Heart left ventricle (tissue), 13 donors: ENCODE data around the gene COX19.

Experiments used
- POLR2A ChIP-seq, 2 donors: fragments of 450-650 bp; IDR thresholded peaks; one replicate each; pipeline ENCODE4 v1.6.1; 2017; ENCODE audit warnings: antibody characterized with exemption in 2 of 2, mild to moderate bottlenecking in 2 of 2, moderate library complexity in 2 of 2
- TF ChIP-seq, protein P1 (sequence below), 12 donors: fragments of 200-600 bp; sonication (generic) in 4 of 12; IDR thresholded peaks; one replicate each; pipeline versions ENCODE4 v1.5.0 to v1.8.0; 2018 to 2022; ENCODE audit warnings: antibody characterized with exemption in 12 of 12, mild to moderate bottlenecking in 5 of 12
- donor health status: ischemic (EF 13 %, LVEDD 7.1; RV severe dilation, severe dysfunction).
- donor health status: DM: no; HTN: yes; CAD: no.
- donor health status: DM: no; HTN: no; CAD: no.
- donor health status: ischemic (EF 25% LVEDD 6.9; RV normal size, moderate dysfunction).
- donor health status: ischemic (EF 25% LVEDD 5.7; RV mildly dilated, moderate dysfunction).
- donor health status: ischemic (EF 35%, LVEDD 5.7; RV mildly dilated, moderate dysfunction).
- donor health status: nonischemic (EF 11% LVEDD 7.7; RV severe dilation, severe dysfunction).
- donor health status: DM: yes; HTN: yes; CAD: no.
- donor health status: PGD.
- donor health status: ischemic (EF 29% LVEDD 5.4; RV normal size, mild dysfunction).
- donor health status: nonischemic (EF 23%, LVEDD 6.1; RV moderate dilation, normal function).

DNA sequence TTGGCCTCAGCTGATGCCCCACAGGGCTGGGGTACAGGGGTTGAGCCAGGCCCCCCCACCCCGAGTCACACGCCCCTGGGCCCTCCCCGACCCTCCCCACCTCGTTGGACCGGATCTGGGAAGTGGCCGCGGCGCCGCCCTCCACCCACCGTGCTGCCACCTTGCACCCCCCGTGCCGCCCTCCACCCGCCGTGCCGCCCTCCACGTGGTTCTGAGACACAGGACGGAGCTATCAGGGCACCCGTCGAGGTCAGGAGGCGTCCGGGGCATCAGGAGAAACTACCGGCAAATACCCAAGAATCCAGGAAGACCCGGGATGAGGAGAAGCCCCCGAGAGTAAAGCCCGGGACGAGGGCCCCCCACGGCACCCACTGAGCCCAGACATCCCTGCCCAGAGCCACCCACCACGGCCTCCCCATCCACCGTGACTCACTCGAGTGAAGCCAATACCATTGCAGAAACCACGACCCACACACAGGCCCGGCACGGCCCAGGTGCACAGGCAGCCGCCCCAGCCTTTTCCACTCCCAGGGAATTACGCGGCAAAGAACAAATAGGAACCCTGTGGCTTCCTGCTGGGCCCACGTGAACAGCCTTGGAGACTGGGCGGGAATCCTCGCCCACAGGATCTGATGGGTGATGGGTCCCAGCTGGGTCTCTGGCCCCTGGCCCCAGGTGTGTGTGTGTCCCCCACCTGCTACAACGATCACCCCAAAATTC is 54.8 kb downstream of the COX19 start:
- TF ChIP-seq, protein P1, sequence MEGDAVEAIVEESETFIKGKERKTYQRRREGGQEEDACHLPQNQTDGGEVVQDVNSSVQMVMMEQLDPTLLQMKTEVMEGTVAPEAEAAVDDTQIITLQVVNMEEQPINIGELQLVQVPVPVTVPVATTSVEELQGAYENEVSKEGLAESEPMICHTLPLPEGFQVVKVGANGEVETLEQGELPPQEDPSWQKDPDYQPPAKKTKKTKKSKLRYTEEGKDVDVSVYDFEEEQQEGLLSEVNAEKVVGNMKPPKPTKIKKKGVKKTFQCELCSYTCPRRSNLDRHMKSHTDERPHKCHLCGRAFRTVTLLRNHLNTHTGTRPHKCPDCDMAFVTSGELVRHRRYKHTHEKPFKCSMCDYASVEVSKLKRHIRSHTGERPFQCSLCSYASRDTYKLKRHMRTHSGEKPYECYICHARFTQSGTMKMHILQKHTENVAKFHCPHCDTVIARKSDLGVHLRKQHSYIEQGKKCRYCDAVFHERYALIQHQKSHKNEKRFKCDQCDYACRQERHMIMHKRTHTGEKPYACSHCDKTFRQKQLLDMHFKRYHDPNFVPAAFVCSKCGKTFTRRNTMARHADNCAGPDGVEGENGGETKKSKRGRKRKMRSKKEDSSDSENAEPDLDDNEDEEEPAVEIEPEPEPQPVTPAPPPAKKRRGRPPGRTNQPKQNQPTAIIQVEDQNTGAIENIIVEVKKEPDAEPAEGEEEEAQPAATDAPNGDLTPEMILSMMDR (IDR thresholded peaks at IDR 0.05): no peak
- no peak for TF ChIP-seq POLR2A (IDR thresholded peaks at IDR 0.05)
